ENCODE data around the gene PRM3.

The PRM3 gene

GRCh38 chr16:11297492-11298142 lies 24.2 kb upstream of the PRM3 start:
- Histone ChIP-seq H3K36me3 (no peaks in the 10 kb centered on the region), H3K27ac (no peak overlapping the region), H3K9me3 (no peaks in the 10 kb centered on the region), H3K27me3 (no peaks in the 10 kb centered on the region), H3K4me3 (peak overlapping the region; percentile 14 to 35), H3K4me1 (peaks cover 0 to 17% (median 10%) of the 10 kb centered on the region in 4 donors)
- peak; percentile 68 to 92 for DNase-seq
- peak; percentile 37 to 43 for TF ChIP-seq CTCF (IDR thresholded peaks at IDR 0.05)
- intact Hi-C loops (cut with DNase I; ENCODE audit: low total_unique reads), result no loop called here

GRCh38 chr16:11296706-11297491 lies 23.5 kb upstream of the PRM3 start:
- H3K27me3 ChIP-seq, result no peaks in the 10 kb centered on the region
- H3K4me3 ChIP-seq, result peak overlapping the region in 1 of 2 donors; percentile 35
- H3K9me3 ChIP-seq, result no peaks in the 10 kb centered on the region
- no peak overlapping the region for H3K27ac ChIP-seq
- peaks cover 0 to 17% (median 10%) of the 10 kb centered on the region in 4 donors for H3K4me1 ChIP-seq
- no peak for TF ChIP-seq CTCF (IDR thresholded peaks at IDR 0.05)
- intact Hi-C loops (cut with DNase I; ENCODE audit: low total_unique reads), result no loop called here
- H3K36me3 ChIP-seq, result no peaks in the 10 kb centered on the region
- DNase-seq, result no peak

DNA sequence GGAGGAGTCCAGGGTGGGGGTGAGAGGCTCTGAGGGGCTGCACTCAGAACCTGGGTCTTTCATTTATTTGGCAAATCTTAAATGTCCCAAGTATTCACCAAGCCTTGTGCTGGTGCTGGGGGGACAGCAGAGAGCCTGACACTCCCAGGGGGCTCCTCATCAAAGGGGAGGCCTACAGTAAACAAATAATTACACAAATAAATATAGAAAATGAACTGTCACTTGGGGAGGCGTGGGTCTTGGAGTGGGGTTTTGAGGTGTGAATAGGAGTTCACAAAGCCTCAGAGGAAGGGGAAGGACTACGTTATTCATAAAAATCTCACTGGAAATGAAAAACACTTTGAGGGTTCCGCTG lies 22.9 kb upstream of the PRM3 start:
- Histone ChIP-seq H3K27ac (no peak overlapping the region), H3K27me3 (no peaks in the 10 kb centered on the region), H3K4me3 (no peak overlapping the region), H3K36me3 (no peaks in the 10 kb centered on the region), H3K4me1 (peaks cover 0 to 17% (median 10%) of the 10 kb centered on the region in 4 donors), H3K9me3 (no peaks in the 10 kb centered on the region)
- DNase-seq, result no peak
- TF ChIP-seq CTCF (IDR thresholded peaks at IDR 0.05), result no peak
- intact Hi-C loops (cut with DNase I; ENCODE audit: low total_unique reads), result no loop called here

DNA sequence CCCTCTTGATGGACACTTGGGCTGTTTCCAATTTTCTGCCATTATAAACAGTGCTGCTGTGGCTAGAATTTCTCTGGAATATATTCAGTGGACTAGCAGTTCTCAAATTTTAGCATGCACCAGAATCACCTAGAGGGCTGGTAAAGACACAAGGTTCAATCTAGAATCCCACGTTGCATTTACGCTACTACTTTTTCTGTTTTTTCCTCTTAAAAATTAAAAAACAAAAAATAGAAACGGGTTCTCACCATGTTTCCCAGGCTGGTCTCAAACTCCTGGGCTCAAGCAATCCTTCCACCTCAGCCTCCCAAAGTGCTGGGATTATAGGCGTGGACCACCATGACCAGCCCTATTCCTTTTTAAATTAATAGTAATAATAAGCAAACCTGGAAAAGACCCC lies 22.2 kb upstream of the PRM3 start:
- no peak for TF ChIP-seq CTCF (IDR thresholded peaks at IDR 0.05)
- no peaks in the 10 kb centered on the region for H3K27me3 ChIP-seq
- no peak for DNase-seq
- no peak overlapping the region for H3K4me3 ChIP-seq
- H3K36me3 ChIP-seq, result no peaks in the 10 kb centered on the region
- H3K4me1 ChIP-seq, result peaks cover 0 to 17% (median 10%) of the 10 kb centered on the region in 4 donors
- intact Hi-C loops (cut with DNase I; ENCODE audit: low total_unique reads), result no loop called here
- H3K27ac ChIP-seq, result no peak overlapping the region
- H3K9me3 ChIP-seq, result no peaks in the 10 kb centered on the region

- no peaks in the 10 kb centered on the region for H3K27me3 ChIP-seq
- no peak for DNase-seq
- intact Hi-C loops (cut with DNase I; ENCODE audit: low total_unique reads), result no loop called here
- no peaks in the 10 kb centered on the region for H3K36me3 ChIP-seq
- peaks cover 0 to 8% (median 2%) of the 10 kb centered on the region in 4 donors for H3K4me1 ChIP-seq
- H3K27ac ChIP-seq, result no peak overlapping the region
- no peak for TF ChIP-seq CTCF (IDR thresholded peaks at IDR 0.05)
- H3K4me3 ChIP-seq, result no peak overlapping the region
- no peaks in the 10 kb centered on the region for H3K9me3 ChIP-seq
These were observed 18.8 kb upstream of the PRM3 start for GRCh38 chr16:11292076-11292748.
